GM15510 (cell line): Measurements from ENCODE around the gene ACTL7A.

Source experiments
- POLR2A ChIP-seq: IDR thresholded peaks from 3 replicates; pipeline ENCODE4 v1.6.1; 2011; ENCODE audit warnings: borderline replicate concordance; ENCODE audit not compliant: insufficient read length; ENCODE audit errors: extremely low read depth

ACTL7A gene

DNA sequence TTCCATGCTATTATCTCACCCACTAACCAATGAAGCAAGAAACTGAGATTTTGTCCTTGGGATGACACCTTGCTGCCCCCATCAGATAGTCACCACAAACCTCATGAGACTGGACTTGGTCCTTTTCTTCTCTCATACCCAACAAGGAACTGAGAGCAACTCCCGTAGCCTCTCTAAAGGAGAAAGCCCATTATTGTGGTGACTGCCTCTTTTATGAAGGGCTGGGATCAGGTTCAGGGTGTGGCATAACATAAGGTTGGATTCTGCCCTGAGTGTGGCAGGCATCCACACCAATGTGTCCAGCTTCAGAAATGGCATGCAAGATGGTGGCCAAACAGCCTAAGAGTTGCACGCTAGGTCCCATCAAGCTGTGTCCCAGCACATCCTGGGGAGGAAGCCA is 1.3 kb upstream of the ACTL7A start:
- TF ChIP-seq POLR2A = no peak

DNA sequence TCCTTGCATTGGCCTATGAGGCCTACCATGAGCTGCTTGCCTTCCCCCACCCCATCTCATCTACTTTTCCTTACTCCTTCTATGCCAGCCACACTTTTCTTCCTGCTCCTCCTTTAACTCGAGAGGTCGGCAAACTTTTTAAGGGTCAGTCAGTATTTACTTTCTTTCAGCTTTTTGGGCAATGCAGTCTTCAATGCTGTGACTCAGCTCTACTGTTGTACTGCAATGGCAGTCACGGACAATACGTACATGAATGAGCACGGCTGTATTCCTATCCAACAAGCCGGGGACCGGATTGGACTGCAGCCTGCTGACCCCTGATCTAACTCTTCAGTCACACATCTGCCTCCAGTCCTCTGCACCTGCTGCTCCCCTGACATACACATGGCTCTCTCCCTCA is 602 bp upstream of the ACTL7A start:
- TF ChIP-seq POLR2A = no peak

GRCh38 chr9:108863891-108864290 is 1.8 kb downstream of the ACTL7A start:
- no peak for TF ChIP-seq POLR2A

DNA sequence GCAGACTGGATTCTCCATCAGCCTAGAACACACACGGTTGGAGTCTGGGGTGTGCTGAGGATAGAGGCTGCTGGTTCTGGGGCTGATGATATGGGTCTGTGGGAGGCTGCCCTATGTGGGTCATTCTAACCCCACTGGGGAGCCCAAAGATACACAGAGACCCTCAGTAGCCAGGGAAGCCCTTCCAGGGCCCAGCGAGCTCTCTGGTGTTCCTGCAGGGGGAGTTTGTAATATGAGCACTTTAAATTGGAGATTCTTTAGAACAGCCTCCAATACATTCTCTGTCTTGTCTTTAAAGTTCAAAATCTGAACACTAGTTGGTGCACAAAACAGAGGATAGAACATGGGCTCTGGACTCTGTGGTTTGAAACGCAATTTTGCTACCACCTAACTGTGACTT is 2.4 kb downstream of the ACTL7A start:
- TF ChIP-seq POLR2A = no peak

DNA sequence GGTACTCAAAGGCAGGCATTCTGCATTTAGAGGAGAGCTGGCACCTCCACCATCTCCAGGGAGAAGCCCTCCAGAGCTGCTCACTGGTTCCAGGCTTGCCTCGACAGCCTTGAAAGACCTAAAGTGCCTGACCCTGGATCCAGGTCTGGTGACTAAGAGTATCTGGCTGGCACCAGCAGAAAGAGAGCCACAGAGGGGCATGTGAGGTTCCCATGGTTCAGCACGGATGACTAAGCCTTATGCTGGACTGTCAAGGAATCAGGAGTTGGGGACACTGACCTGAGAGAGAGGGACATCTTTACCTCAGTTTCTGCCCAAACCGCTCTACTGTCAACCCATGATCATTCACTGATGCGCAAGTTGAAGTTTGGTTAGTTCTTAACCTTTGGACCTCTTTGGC is 3.0 kb downstream of the ACTL7A start:
- TF ChIP-seq POLR2A = no peak

DNA sequence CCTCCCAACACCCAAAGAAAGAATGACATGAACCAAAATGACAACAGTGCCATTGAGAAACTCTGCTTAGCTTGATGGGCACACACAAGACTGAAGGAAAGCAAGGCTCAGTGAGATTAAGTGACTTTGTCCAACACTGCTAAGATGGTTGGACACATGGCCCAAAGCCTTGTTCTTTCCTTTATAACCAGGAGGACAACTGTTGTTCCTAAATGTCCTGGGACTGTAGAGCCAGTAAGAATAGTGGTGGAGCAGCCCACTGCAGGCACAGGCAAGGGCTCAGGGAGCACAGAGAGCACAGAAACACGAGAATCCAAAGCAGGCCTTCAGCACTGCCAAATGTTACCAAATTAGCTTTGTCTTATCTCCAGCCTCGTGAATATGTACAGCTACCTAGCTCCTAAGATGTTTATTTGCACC is 3.9 kb downstream of the ACTL7A start:
- TF ChIP-seq POLR2A = no peak

DNA sequence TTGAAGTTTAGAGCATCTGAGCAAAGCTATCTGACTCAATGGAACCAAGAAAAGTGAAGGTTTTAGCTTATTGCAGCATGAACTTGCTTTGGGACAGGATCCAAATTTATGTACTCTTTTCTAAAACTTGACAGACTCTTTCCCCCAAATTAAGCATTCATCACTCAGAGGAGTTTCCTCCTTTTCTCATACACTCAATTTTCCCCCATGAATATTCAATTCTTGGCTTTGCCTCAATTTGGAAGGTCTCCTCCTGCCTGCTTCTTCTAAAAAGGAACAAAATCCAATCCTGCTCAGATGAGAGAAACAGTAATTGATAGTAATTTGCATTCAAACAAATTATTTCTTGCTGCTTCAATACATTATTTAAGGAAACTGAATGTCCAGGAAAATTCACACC is 5.0 kb downstream of the ACTL7A start:
- no peak for TF ChIP-seq POLR2A

DNA sequence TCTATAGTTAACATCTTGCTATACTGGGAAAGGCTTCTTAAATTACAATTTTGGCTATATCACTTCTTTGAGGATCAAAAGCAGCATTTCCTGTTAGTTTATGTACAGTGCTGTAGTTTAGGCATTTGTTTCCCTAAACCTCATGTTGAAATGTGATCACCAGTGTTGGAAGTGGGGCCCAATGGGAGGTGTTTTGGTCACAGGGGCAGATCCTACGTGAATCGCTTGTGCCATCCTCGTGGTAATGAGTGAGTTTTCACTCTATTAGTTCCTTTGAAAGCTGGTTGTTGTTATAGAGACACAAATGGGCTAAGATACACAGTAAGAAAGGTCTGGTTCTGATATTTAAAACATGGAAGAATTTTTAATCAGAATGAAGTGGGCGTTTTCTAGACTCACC is 5.8 kb downstream of the ACTL7A start:
- TF ChIP-seq POLR2A = no peak

- no peak for TF ChIP-seq POLR2A
Measured at GRCh38 chr9:108869092-108869725, 7.1 kb downstream of the ACTL7A start.

- TF ChIP-seq POLR2A = no peak
Measured at GRCh38 chr9:108874058-108874788, 12.2 kb downstream of the ACTL7A start.

DNA sequence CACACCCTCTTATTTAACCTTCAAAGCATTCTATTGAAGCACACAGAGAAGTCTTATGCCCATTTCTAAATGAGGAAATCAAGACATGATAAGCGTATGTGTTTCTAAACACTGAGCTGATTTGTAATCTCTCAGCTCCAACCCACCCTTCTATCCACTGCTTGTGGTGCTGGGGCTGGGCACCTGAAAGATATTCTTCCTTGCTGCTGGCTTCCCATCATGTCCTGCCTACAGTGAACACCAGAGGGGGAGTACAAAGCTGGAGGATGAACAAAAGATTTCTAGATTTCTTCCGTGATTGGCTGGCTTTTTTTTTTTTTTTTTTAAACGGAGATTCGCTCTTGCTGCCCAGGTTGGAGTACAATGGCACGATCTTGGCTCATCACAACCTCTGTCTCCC is 14.4 kb downstream of the ACTL7A start:
- no peak for TF ChIP-seq POLR2A

DNA sequence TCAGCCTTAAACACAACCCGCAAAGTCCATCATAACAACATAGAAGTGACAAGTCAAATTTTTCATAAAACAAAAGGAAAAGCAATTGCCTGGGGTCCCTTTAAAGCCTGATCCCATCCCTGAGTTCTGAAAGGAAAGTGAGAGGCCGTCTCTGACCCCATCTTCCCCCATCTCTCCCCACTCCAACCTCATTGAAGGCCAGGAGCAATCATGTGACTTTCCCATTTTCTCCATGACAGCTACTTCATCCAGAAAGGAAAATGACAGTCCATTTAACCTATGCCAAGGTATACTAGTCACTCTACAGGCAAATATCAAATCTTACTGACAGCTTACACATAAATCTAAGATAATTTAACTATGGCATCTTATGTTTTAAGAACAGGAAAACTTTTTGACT is 15.5 kb downstream of the ACTL7A start:
- TF ChIP-seq POLR2A = no peak

GRCh38 chr9:108880738-108881316 is 18.8 kb downstream of the ACTL7A start:
- TF ChIP-seq POLR2A = no peak

- TF ChIP-seq POLR2A = no peak
Measured at GRCh38 chr9:108882052-108882888, 20.2 kb downstream of the ACTL7A start.

GRCh38 chr9:108883085-108883484 is 21.0 kb downstream of the ACTL7A start:
- TF ChIP-seq POLR2A = no peak
